HEK293T (cell line): Measurements from ENCODE around the gene CXCL11.

Experiments used
- ARNT ChIP-seq: fragments of 450-650 bp; IDR thresholded peaks from 2 replicates; pipeline ENCODE4 v1.6.1; 2017; ENCODE audit warnings: mild to moderate bottlenecking
- BHLHE40 ChIP-seq: fragments of 450-650 bp; IDR thresholded peaks from 2 replicates; pipeline ENCODE4 v1.6.1; 2016; ENCODE audit warnings: mild to moderate bottlenecking, moderate library complexity, borderline replicate concordance
- CTBP1 ChIP-seq: fragments of 450-650 bp; IDR thresholded peaks from 2 replicates; pipeline ENCODE4 v1.6.1; 2016; ENCODE audit warnings: borderline replicate concordance
- ELF4 ChIP-seq: fragments of 450-650 bp; IDR thresholded peaks from 2 replicates; pipeline ENCODE4 v1.6.1; 2017; ENCODE audit warnings: antibody characterized with exemption
- FOXA1 ChIP-seq: fragments of 450-650 bp; IDR thresholded peaks from 2 replicates; pipeline ENCODE4 v1.6.1; 2016; ENCODE audit warnings: mild to moderate bottlenecking
- FOXK2 ChIP-seq: fragments of 450-650 bp; IDR thresholded peaks from 2 replicates; pipeline ENCODE4 v1.6.1; 2016; ENCODE audit warnings: mild to moderate bottlenecking
- FOXM1 ChIP-seq: fragments of 450-650 bp; IDR thresholded peaks from 2 replicates; pipeline ENCODE4 v1.6.1; 2017; ENCODE audit warnings: mild to moderate bottlenecking, borderline replicate concordance
- SP1 ChIP-seq: fragments of 450-650 bp; IDR thresholded peaks from 2 replicates; pipeline ENCODE4 v1.6.1; 2017
- SUZ12 ChIP-seq: fragments of 450-650 bp; IDR thresholded peaks from 2 replicates; pipeline ENCODE4 v1.6.1; 2016; ENCODE audit warnings: mild to moderate bottlenecking
- TARDBP ChIP-seq: fragments of 450-650 bp; IDR thresholded peaks from 2 replicates; pipeline ENCODE4 v1.6.1; 2016
- ZNF384 ChIP-seq: fragments of 450-650 bp; IDR thresholded peaks from 2 replicates; pipeline ENCODE4 v1.6.1; 2016

GRCh38 chr4:76001700-76002099 is 34.2 kb downstream of the CXCL11 start:
- TF ChIP-seq FOXM1, result no peak
- TF ChIP-seq ZNF384, result no peak
- no peak for TF ChIP-seq SP1
- no peak for TF ChIP-seq TARDBP
- TF ChIP-seq SUZ12, result no peak
- no peak for TF ChIP-seq CTBP1
- TF ChIP-seq ELF4, result no peak
- no peak for TF ChIP-seq FOXK2
- no peak for TF ChIP-seq BHLHE40
- TF ChIP-seq ARNT, result no peak
- TF ChIP-seq FOXA1, result no peak
